ENCODE measurements around the gene AKR1B1. TPM values are rescaled to one million over a fixed set of nuclear protein-coding genes. Genes with fewer than 3 reads are reported as not detected.

AKR1B1 gene
- total RNA-seq, 1 experiment from 2014 or later, result 135 TPM

DNA sequence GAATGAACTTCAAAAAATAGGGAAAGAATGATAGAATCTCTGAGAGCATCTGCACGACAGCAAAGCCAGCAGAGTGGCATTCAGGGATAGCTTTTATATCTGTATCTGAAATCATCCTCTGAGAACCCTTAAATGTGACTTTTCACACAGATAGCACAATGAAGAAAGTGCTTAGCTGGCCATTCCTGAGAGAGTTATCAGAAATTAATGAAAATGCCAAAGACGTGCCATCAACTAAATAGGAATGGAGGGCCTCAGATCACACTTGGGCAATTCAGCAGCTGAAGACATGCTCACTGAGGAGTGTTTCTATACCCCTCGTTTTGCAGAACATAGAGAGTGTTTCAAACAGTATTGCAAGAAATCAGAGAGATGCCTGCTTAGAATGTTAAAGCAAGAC, 51.6 kb downstream of the AKR1B1 start:
- ChIA-PET CTCF (interaction anchor here (1.5 kb wide), 1 partner anchor 13 kb away, joined by 5 read pairs; no protein-coding TSS in a partner anchor), POLR2A (no interaction called here)
- no peak for TF ChIP-seq ZNF121 (CRISPR knock-in tag; IDR thresholded peaks at IDR 0.05)
- TF ChIP-seq, protein P1, sequence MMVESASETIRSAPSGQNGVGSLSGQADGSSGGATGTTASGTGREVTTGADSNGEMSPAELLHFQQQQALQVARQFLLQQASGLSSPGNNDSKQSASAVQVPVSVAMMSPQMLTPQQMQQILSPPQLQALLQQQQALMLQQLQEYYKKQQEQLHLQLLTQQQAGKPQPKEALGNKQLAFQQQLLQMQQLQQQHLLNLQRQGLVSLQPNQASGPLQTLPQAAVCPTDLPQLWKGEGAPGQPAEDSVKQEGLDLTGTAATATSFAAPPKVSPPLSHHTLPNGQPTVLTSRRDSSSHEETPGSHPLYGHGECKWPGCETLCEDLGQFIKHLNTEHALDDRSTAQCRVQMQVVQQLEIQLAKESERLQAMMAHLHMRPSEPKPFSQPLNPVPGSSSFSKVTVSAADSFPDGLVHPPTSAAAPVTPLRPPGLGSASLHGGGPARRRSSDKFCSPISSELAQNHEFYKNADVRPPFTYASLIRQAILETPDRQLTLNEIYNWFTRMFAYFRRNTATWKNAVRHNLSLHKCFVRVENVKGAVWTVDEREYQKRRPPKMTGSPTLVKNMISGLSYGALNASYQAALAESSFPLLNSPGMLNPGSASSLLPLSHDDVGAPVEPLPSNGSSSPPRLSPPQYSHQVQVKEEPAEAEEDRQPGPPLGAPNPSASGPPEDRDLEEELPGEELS (CRISPR knock-in tag; IDR thresholded peaks at IDR 0.05), result no peak
- no peak for TF ChIP-seq ZNF532 (CRISPR knock-in tag; IDR thresholded peaks at IDR 0.05; ENCODE audit: borderline replicate concordance)
- no peak for TF ChIP-seq IRF2 (CRISPR knock-in tag; IDR thresholded peaks at IDR 0.05; ENCODE audit: borderline replicate concordance, low read depth)
- TF ChIP-seq EMX1 (CRISPR knock-in tag; IDR thresholded peaks at IDR 0.05), result no peak
- TF ChIP-seq FOXP1 (CRISPR knock-in tag; IDR thresholded peaks at IDR 0.05; ENCODE audit: borderline replicate concordance), result no peak
- no peak for TF ChIP-seq MXD4 (CRISPR knock-in tag; IDR thresholded peaks at IDR 0.05; ENCODE audit: borderline replicate concordance)
- no peak for TF ChIP-seq NFATC4 (CRISPR knock-in tag; IDR thresholded peaks at IDR 0.05)
- no peak for TF ChIP-seq ZMAT4 (CRISPR knock-in tag; IDR thresholded peaks at IDR 0.05)
- no peak for TF ChIP-seq JAZF1 (CRISPR knock-in tag; IDR thresholded peaks at IDR 0.05)
- TF ChIP-seq JUN (CRISPR knock-in tag; IDR thresholded peaks at IDR 0.05), result no peak
- TF ChIP-seq, protein P2, sequence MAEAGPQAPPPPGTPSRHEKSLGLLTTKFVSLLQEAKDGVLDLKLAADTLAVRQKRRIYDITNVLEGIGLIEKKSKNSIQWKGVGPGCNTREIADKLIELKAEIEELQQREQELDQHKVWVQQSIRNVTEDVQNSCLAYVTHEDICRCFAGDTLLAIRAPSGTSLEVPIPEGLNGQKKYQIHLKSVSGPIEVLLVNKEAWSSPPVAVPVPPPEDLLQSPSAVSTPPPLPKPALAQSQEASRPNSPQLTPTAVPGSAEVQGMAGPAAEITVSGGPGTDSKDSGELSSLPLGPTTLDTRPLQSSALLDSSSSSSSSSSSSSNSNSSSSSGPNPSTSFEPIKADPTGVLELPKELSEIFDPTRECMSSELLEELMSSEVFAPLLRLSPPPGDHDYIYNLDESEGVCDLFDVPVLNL (CRISPR knock-in tag; IDR thresholded peaks at IDR 0.05; ENCODE audit: borderline replicate concordance, low read depth), result no peak
- TF ChIP-seq, protein P3, sequence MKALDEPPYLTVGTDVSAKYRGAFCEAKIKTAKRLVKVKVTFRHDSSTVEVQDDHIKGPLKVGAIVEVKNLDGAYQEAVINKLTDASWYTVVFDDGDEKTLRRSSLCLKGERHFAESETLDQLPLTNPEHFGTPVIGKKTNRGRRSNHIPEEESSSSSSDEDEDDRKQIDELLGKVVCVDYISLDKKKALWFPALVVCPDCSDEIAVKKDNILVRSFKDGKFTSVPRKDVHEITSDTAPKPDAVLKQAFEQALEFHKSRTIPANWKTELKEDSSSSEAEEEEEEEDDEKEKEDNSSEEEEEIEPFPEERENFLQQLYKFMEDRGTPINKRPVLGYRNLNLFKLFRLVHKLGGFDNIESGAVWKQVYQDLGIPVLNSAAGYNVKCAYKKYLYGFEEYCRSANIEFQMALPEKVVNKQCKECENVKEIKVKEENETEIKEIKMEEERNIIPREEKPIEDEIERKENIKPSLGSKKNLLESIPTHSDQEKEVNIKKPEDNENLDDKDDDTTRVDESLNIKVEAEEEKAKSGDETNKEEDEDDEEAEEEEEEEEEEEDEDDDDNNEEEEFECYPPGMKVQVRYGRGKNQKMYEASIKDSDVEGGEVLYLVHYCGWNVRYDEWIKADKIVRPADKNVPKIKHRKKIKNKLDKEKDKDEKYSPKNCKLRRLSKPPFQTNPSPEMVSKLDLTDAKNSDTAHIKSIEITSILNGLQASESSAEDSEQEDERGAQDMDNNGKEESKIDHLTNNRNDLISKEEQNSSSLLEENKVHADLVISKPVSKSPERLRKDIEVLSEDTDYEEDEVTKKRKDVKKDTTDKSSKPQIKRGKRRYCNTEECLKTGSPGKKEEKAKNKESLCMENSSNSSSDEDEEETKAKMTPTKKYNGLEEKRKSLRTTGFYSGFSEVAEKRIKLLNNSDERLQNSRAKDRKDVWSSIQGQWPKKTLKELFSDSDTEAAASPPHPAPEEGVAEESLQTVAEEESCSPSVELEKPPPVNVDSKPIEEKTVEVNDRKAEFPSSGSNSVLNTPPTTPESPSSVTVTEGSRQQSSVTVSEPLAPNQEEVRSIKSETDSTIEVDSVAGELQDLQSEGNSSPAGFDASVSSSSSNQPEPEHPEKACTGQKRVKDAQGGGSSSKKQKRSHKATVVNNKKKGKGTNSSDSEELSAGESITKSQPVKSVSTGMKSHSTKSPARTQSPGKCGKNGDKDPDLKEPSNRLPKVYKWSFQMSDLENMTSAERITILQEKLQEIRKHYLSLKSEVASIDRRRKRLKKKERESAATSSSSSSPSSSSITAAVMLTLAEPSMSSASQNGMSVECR (CRISPR knock-in tag; IDR thresholded peaks at IDR 0.05; ENCODE audit: borderline replicate concordance), result no peak
- no peak for TF ChIP-seq KAT7 (CRISPR knock-in tag; IDR thresholded peaks at IDR 0.05; ENCODE audit: borderline replicate concordance)
- TF ChIP-seq HMGA2 (CRISPR knock-in tag; IDR thresholded peaks at IDR 0.05), result no peak
- no peak for TF ChIP-seq RORB (CRISPR knock-in tag; IDR thresholded peaks at IDR 0.05)
- TF ChIP-seq SP1 (CRISPR knock-in tag; conservative IDR thresholded peaks at IDR 0.05), result no peak
- no peak for TF ChIP-seq TEAD4 (CRISPR knock-in tag; IDR thresholded peaks at IDR 0.05)
- TF ChIP-seq, protein P4, sequence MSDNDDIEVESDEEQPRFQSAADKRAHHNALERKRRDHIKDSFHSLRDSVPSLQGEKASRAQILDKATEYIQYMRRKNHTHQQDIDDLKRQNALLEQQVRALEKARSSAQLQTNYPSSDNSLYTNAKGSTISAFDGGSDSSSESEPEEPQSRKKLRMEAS (CRISPR knock-in tag; IDR thresholded peaks at IDR 0.05), result no peak
- peaks cover 12% of the 10 kb centered on the region for H3K4me1 Mint-ChIP-seq
- no peak overlapping the region for H3K27ac Mint-ChIP-seq
- ATAC-seq (no peak), DNase-seq (ENCODE audit: low spot score) (no peak)
- no peaks in the 10 kb centered on the region for H3K36me3 Mint-ChIP-seq
- H3K9me3 Mint-ChIP-seq, result peaks cover 16% of the 10 kb centered on the region
- H3K4me3 Mint-ChIP-seq, result no peak overlapping the region
- H3K27me3 Mint-ChIP-seq (ENCODE audit: low read depth), result no peaks in the 10 kb centered on the region; the same call in none of the 2 replicates
